GM10248 (cell line): ENCODE data around the gene AKAP10.
"Not testable (repeated sequence)": the region's sequence is repeated elsewhere in the genome, so short reads cannot be mapped to it uniquely, and the experiment has no call there.

Experiments used
- CTCF ChIA-PET: fragments of 300-600 bp; sonication (Branson Sonifier 250); formaldehyde crosslinking; extraction: SDS; loops from one replicate; lab custom pipeline; 2021; ENCODE audit warnings: antibody characterized with exemption; lab: Yijun Ruan, JAX
- POLR2A ChIA-PET: fragments of 350-650 bp; sonication (Branson Sonifier 250); formaldehyde crosslinking; extraction: SDS; loops from one replicate; lab custom pipeline; 2020; ENCODE audit warnings: antibody characterized with exemption; lab: Yijun Ruan, JAX
- DNase-seq: peaks from one replicate; pipeline ENCODE4 v3.0.0; 2012; ENCODE audit errors: extremely low spot score
- CTCF ChIP-seq: IDR thresholded peaks from 2 replicates; pipeline ENCODE4 v1.5.1; 2012; ENCODE audit warnings: mild to moderate bottlenecking, low read depth; ENCODE audit errors: extremely low read depth, missing control alignments, control extremely low read depth

AKAP10 gene

GRCh38 chr17:19977293-19978208 is at the start of gene AKAP10:
Gene AKAP10, minus strand, starts transcription at chr17:19977828. Its CDS starts 149 bp downstream, at chr17:19977679.
- TF ChIP-seq CTCF = no peak
- ChIA-PET CTCF (interaction anchor here (1.2 to 1.6 kb wide), 3 partner anchors 16 to 33 kb away, joined by 5 to 8 read pairs (median 5); no protein-coding TSS in a partner anchor), POLR2A (no interaction called here)
- DNase-seq = peak; percentile 96

GRCh38 chr17:20026960-20027359 is 49.3 kb upstream of the AKAP10 start:
- POLR2A ChIA-PET = no interaction called here
- CTCF ChIA-PET = no interaction called here

GRCh38 chr17:20022701-20023100 is 45.1 kb upstream of the AKAP10 start:
- no peak for DNase-seq
- POLR2A ChIA-PET = no interaction called here
- TF ChIP-seq CTCF = no peak
- CTCF ChIA-PET = interaction anchor here (1.0 to 4.5 kb wide), 3 partner anchors 12 to 30 kb away, joined by 3 to 17 read pairs (median 4); partner anchors contain the start of gene SPECC1

More at GRCh38 chr17:20026960-20027359, 49.3 kb upstream of the AKAP10 start:
- no peak for TF ChIP-seq CTCF
- DNase-seq = no peak

- DNase-seq, POLR2A ChIA-PET, CTCF ChIA-PET: not testable (repeated sequence)
Measured at GRCh38 chr17:20016475-20016992, 38.9 kb upstream of the AKAP10 start.

- ChIA-PET CTCF (interaction anchor here (4.8 kb wide), 1 partner anchor 19 kb away, joined by 38 read pairs; no protein-coding TSS in a partner anchor), POLR2A (no interaction called here)
- no peak for TF ChIP-seq CTCF
- no peak for DNase-seq
Measured at GRCh38 chr17:20012017-20012536, 34.4 kb upstream of the AKAP10 start.

- no peak for DNase-seq
- TF ChIP-seq CTCF = no peak
- ChIA-PET CTCF (interaction anchor here (1.1 to 4.8 kb wide), 4 partner anchors 10 to 33 kb away, joined by 4 to 38 read pairs (median 6); partner anchors contain the start of gene AKAP10), POLR2A (no interaction called here)
Measured at GRCh38 chr17:20010936-20011335, 33.3 kb upstream of the AKAP10 start.
